ENCODE results near the gene RASGRF1.

GRCh38 chr15:78923015-78923414 lies 167.6 kb downstream of the RASGRF1 start:
- TF ChIP-seq, protein P1, sequence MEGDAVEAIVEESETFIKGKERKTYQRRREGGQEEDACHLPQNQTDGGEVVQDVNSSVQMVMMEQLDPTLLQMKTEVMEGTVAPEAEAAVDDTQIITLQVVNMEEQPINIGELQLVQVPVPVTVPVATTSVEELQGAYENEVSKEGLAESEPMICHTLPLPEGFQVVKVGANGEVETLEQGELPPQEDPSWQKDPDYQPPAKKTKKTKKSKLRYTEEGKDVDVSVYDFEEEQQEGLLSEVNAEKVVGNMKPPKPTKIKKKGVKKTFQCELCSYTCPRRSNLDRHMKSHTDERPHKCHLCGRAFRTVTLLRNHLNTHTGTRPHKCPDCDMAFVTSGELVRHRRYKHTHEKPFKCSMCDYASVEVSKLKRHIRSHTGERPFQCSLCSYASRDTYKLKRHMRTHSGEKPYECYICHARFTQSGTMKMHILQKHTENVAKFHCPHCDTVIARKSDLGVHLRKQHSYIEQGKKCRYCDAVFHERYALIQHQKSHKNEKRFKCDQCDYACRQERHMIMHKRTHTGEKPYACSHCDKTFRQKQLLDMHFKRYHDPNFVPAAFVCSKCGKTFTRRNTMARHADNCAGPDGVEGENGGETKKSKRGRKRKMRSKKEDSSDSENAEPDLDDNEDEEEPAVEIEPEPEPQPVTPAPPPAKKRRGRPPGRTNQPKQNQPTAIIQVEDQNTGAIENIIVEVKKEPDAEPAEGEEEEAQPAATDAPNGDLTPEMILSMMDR (IDR thresholded peaks at IDR 0.05; ENCODE audit: insufficient read depth, low read length): no peak
- no peak for TF ChIP-seq POLR2AphosphoS5 (IDR thresholded peaks at IDR 0.05; ENCODE audit: low read depth)
- TF ChIP-seq GABPA (IDR thresholded peaks at IDR 0.05; ENCODE audit: low read depth): no peak
- TF ChIP-seq REST (IDR thresholded peaks at IDR 0.05; ENCODE audit: insufficient replicate concordance, low read depth): no peak
- TF ChIP-seq SPI1 (IDR thresholded peaks at IDR 0.05; ENCODE audit: borderline replicate concordance, low read depth): no peak
